HUDEP-2 (cell line): ENCODE data around the gene PGC.

Experiments used
- DNase-seq, 76 experiments: peaks; one replicate each; lab custom pipeline; 2025; ENCODE audit not compliant: unreplicated experiment in 76 of 76; lab: John Stamatoyannopoulos, UW

PGC gene

GRCh38 chr6:41747256-41748101 lies at the start of gene PGC:
TSS of gene PGC (minus strand) at chr6:41747397. CDS start at chr6:41747334, 63 bp downstream.
- no peak for DNase-seq

GRCh38 chr6:41796474-41796873 lies 49.3 kb upstream of the PGC start:
- DNase-seq: no peak

GRCh38 chr6:41791984-41792383 lies 44.8 kb upstream of the PGC start:
- DNase-seq: no peak

GRCh38 chr6:41791305-41791704 lies 44.1 kb upstream of the PGC start:
- no peak for DNase-seq

- no peak for DNase-seq
Measured at GRCh38 chr6:41790045-41790444, 42.8 kb upstream of the PGC start.

- peak in 12 of 76 experiments; percentile 13 to 56 (median 36) for DNase-seq
Measured at GRCh38 chr6:41789390-41789724, 42.2 kb upstream of the PGC start.

- peak in 75 of 76 experiments; percentile 56 to 99 (median 97) for DNase-seq
Measured at GRCh38 chr6:41787219-41787917, 40.2 kb upstream of the PGC start, which contains the start of gene TOMM6. TSS of gene TOMM6 (plus strand) at chr6:41787694. CDS start at chr6:41787698, 4 bp downstream.

- DNase-seq: peak in 72 of 76 experiments; percentile 38 to 94 (median 82)
Measured at GRCh38 chr6:41786451-41787218, 39.4 kb upstream of the PGC start.

- no peak for DNase-seq
Measured at GRCh38 chr6:41785689-41786450, 38.7 kb upstream of the PGC start.

- no peak for DNase-seq
Measured at GRCh38 chr6:41785254-41785653, 38.1 kb upstream of the PGC start.

GRCh38 chr6:41784581-41785171 lies 37.5 kb upstream of the PGC start:
- DNase-seq: no peak

GRCh38 chr6:41783106-41783780 lies 36.0 kb upstream of the PGC start:
- DNase-seq: no peak

GRCh38 chr6:41781366-41781730 lies 34.2 kb upstream of the PGC start:
- DNase-seq: peak in 1 of 76 experiments; percentile 58

- DNase-seq: peak in 55 of 76 experiments; percentile 13 to 78 (median 50)
Measured at GRCh38 chr6:41780551-41781365, 33.6 kb upstream of the PGC start, which contains the start of gene PRICKLE4. TSS of gene PRICKLE4 (plus strand) at chr6:41780782. CDS start at chr6:41783474, 2,692 bp downstream.

- DNase-seq: peak in 75 of 76 experiments; percentile 81 to 100 (median 98)
Measured at GRCh38 chr6:41779788-41780550, 32.8 kb upstream of the PGC start, which contains the start of gene FRS3. TSS of gene FRS3 (minus strand) at chr6:41779900. CDS start at chr6:41776987, 2,913 bp downstream.

- no peak for DNase-seq
Measured at GRCh38 chr6:41779336-41779735, 32.1 kb upstream of the PGC start.

- DNase-seq: no peak
Measured at GRCh38 chr6:41778895-41779294, 31.7 kb upstream of the PGC start.
